Stomach (tissue), 9 donors: ENCODE data around the gene SPRR2B. TPM values are rescaled to one million over a fixed set of nuclear protein-coding genes. Genes with fewer than 3 reads are reported as not detected.

Source experiments
- DNase-seq, 2 donors: peaks; one replicate each; pipeline versions ENCODE4 v3.0.0 to v3.0.0-alpha.2; 2013 to 2019
- H3K27ac ChIP-seq, 5 donors: fragments of 200-600 bp in 4 of 5; sonication (generic) in 4 of 5; one replicate each; pipeline ENCODE4 v1.5.1; 2013 to 2019; ENCODE audit warnings: mild to moderate bottlenecking in 1 of 5, moderate library complexity in 1 of 5
- H3K27me3 ChIP-seq, 3 donors: fragments of 200-600 bp; sonication (generic); one replicate each; pipeline ENCODE4 v1.5.1; 2017 to 2019; ENCODE audit warnings: mixed run types in 1 of 3
- H3K36me3 ChIP-seq, 4 donors: fragments of 200-600 bp; sonication (generic); 1 replicate in 3 of 4; 2 replicates in 1 of 4; pipeline ENCODE4 v1.5.1; 2016 to 2019
- H3K4me1 ChIP-seq, 4 donors: fragments of 200-600 bp; sonication (generic); one replicate each; pipeline ENCODE4 v1.5.1; 2016 to 2019
- H3K4me3 ChIP-seq, 4 donors: fragments of 200-600 bp; sonication (generic) in 3 of 4; one replicate each; pipeline ENCODE4 v1.5.1; 2016 to 2019; ENCODE audit warnings: mild to moderate bottlenecking in 1 of 4
- H3K9me3 ChIP-seq, 4 donors: fragments of 200-600 bp; sonication (generic); one replicate each; pipeline ENCODE4 v1.5.1; 2016 to 2019
- EP300 ChIP-seq: sonication (generic); formaldehyde crosslinking; IDR thresholded peaks from one replicate; pipeline ENCODE4 v1.6.1; 2017; ENCODE audit warnings: antibody characterized with exemption
- POLR2A ChIP-seq, 4 donors: fragments of 450-650 bp; IDR thresholded peaks; one replicate each; pipeline ENCODE4 v1.6.1; 2016; ENCODE audit warnings: antibody characterized with exemption in 4 of 4, control low read depth in 2 of 4, mild to moderate bottlenecking in 1 of 4, moderate library complexity in 1 of 4
- POLR2AphosphoS5 ChIP-seq, 3 donors: sonication (generic); formaldehyde crosslinking; IDR thresholded peaks; one replicate each; pipeline ENCODE4 v1.6.1; 2016; ENCODE audit warnings: antibody characterized with exemption in 3 of 3
- WGBS, 5 donors: extraction: QIAGEN DNeasy Blood & Tissue Kit in 3 of 5; methylation state at CpG; one replicate each; pipeline versions ENCODE4 v1.1.5 to v1.1.7; 2013 to 2018; 5-methylcytosine and 5-hydroxymethylcytosine counted together
- intact Hi-C: fragments of 100-400 bp; cut with DNase I; formaldehyde crosslinking; loops from one replicate; pipeline ENCODE4 v1.15.1; 2023; ENCODE audit warnings: low total_unique reads
- polyA plus RNA-seq, 3 donors: library from polyadenylated mRNA; stranded (reverse); fragments of 200-250 nt; gene quantifications; one replicate each; pipeline ENCODE4 v1.2.3, GENCODE V29; 2013
- total RNA-seq, 5 donors: library from RNA; depleted of rRNA; stranded (reverse); fragments of >200 nt; gene quantifications; one replicate each; pipeline versions ENCODE4 v1.1.0 to v1.2.3, GENCODE V29; 2014 to 2016
- TF ChIP-seq, protein P1 (sequence below), 7 experiments: fragments of 450-650 bp in 4 of 7; fragments of 200-600 bp in 3 of 7; sonication (generic) in 3 of 7; IDR thresholded peaks; one replicate each; pipeline ENCODE4 v1.5.1; 2016 to 2019; ENCODE audit warnings: antibody characterized with exemption in 7 of 7, control low read depth in 2 of 7, mild to moderate bottlenecking in 1 of 7
- donor health status: healthy with polysubstance abuse.
- donor health status: Bipolar disorder and iron deficiency.
- donor health status: healthy.

SPRR2B gene
- total and polyA plus RNA-seq, 8 donors: 0.55 TPM; not detected in 7

DNA sequence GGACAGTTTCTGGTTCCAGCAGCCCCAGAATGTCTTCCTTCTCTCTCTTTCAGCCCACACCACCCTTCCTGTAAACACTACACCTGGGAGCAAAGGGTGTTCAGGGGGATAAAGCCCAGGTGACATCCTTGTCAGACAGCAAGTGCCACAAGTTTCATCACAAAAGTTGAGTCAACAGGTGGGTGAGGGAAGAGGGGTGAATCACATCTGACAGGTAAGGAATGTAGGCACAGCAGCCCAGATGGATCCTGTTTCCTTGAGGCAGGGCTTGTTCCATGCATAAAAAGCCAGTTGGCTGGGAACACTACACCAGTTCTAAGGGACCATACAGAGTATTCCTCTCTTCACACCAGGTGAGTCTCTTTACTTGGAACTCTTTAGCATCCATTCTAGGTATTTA is 40.5 kb downstream of the SPRR2B start, which contains the start of gene SPRR1B:
SPRR1B (plus strand) TSS at position 309 of the 400 bp plus-strand sequence. CDS start 1,143 bp downstream, outside the sequence.
- TF ChIP-seq EP300 (no peak), POLR2A (IDR thresholded peaks at IDR 0.05) (no peak), POLR2AphosphoS5 (IDR thresholded peaks at IDR 0.05) (no peak)
- TF ChIP-seq, protein P1, sequence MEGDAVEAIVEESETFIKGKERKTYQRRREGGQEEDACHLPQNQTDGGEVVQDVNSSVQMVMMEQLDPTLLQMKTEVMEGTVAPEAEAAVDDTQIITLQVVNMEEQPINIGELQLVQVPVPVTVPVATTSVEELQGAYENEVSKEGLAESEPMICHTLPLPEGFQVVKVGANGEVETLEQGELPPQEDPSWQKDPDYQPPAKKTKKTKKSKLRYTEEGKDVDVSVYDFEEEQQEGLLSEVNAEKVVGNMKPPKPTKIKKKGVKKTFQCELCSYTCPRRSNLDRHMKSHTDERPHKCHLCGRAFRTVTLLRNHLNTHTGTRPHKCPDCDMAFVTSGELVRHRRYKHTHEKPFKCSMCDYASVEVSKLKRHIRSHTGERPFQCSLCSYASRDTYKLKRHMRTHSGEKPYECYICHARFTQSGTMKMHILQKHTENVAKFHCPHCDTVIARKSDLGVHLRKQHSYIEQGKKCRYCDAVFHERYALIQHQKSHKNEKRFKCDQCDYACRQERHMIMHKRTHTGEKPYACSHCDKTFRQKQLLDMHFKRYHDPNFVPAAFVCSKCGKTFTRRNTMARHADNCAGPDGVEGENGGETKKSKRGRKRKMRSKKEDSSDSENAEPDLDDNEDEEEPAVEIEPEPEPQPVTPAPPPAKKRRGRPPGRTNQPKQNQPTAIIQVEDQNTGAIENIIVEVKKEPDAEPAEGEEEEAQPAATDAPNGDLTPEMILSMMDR (IDR thresholded peaks at IDR 0.05): no peak
- no peak within 1 kb of the TSS for H3K4me3 ChIP-seq
- H3K4me1 ChIP-seq: no peaks in the 10 kb centered on the region
- no peak within 1 kb of the TSS for H3K27ac ChIP-seq
- no peaks in the 10 kb centered on the region for H3K9me3 ChIP-seq
- H3K36me3 ChIP-seq: no peaks in the 10 kb centered on the region
- DNase-seq: no peak
- no peaks in the 10 kb centered on the region for H3K27me3 ChIP-seq
- intact Hi-C loops: no loop called here

GRCh38 chr1:153028766-153029165 is 42.6 kb downstream of the SPRR2B start:
- H3K4me1 ChIP-seq: no peaks in the 10 kb centered on the region
- no peaks in the 10 kb centered on the region for H3K27me3 ChIP-seq
- WGBS, 5 donors: 54 to 76% (median 74%) methylated on average over 1 of the region's 1 CpG
- TF ChIP-seq EP300: no peak
- TF ChIP-seq, protein P1 (IDR thresholded peaks at IDR 0.05): no peak
- TF ChIP-seq POLR2AphosphoS5 (IDR thresholded peaks at IDR 0.05): no peak
- no peak for TF ChIP-seq POLR2A (IDR thresholded peaks at IDR 0.05)
- intact Hi-C loops: no loop called here
- no peak overlapping the region for H3K4me3 ChIP-seq
- H3K36me3 ChIP-seq: no peaks in the 10 kb centered on the region
- H3K9me3 ChIP-seq: no peaks in the 10 kb centered on the region
- no peak overlapping the region for H3K27ac ChIP-seq
- DNase-seq: no peak

GRCh38 chr1:153025797-153026196 is 45.6 kb downstream of the SPRR2B start:
- Histone ChIP-seq H3K9me3 (no peaks in the 10 kb centered on the region), H3K27ac (no peak overlapping the region), H3K36me3 (no peaks in the 10 kb centered on the region), H3K27me3 (no peaks in the 10 kb centered on the region), H3K4me3 (no peak overlapping the region), H3K4me1 (no peaks in the 10 kb centered on the region)
- DNase-seq: no peak
- 64 to 87% (median 77%) methylated on average over 1 of the region's 1 CpG for WGBS, 5 donors
- intact Hi-C loops: no loop called here
- TF ChIP-seq POLR2AphosphoS5 (IDR thresholded peaks at IDR 0.05): no peak
- no peak for TF ChIP-seq EP300
- TF ChIP-seq, protein P1 (IDR thresholded peaks at IDR 0.05): no peak
- TF ChIP-seq POLR2A (IDR thresholded peaks at IDR 0.05): no peak

GRCh38 chr1:153024413-153024812 is 47.0 kb downstream of the SPRR2B start:
- TF ChIP-seq EP300 (no peak), POLR2AphosphoS5 (IDR thresholded peaks at IDR 0.05) (no peak), POLR2A (IDR thresholded peaks at IDR 0.05) (no peak)
- TF ChIP-seq, protein P1 (IDR thresholded peaks at IDR 0.05): no peak
- intact Hi-C loops: no loop called here
- Histone ChIP-seq H3K4me1 (no peaks in the 10 kb centered on the region), H3K9me3 (no peaks in the 10 kb centered on the region), H3K27ac (no peak overlapping the region), H3K4me3 (no peak overlapping the region), H3K27me3 (no peaks in the 10 kb centered on the region), H3K36me3 (no peaks in the 10 kb centered on the region)
- no peak for DNase-seq
- WGBS, 5 donors: 83 to 100% (median 94%) methylated on average over 1 of the region's 1 CpG
